Small intestine (tissue), 7 donors: ENCODE results near the gene WNT8B. TPM values are rescaled to one million over a fixed set of nuclear protein-coding genes. Genes with fewer than 3 reads are reported as not detected.

Experiments
- DNase-seq, 2 donors: peaks; one replicate each; pipeline versions ENCODE4 v3.0.0 to v3.0.0-alpha.2; 2013
- FAIRE-seq: peaks from 2 replicates; lab custom pipeline; 2012; peaks lifted over from hg19 to GRCh38; lab: Jason Lieb, UNC
- H3K27ac ChIP-seq, 3 donors: one replicate each; pipeline ENCODE4 v1.5.1; 2013; ENCODE audit warnings: low read length in 2 of 3, mild to moderate bottlenecking in 2 of 3, control low read depth in 1 of 3, inconsistent platforms in 1 of 3, low read depth in 1 of 3, moderate library complexity in 1 of 3
- H3K27me3 ChIP-seq, 3 donors: one replicate each; pipeline ENCODE4 v1.6.1; 2013; ENCODE audit warnings: low read length in 3 of 3, inconsistent platforms in 1 of 3; ENCODE audit not compliant: control insufficient read depth in 3 of 3, insufficient read depth in 3 of 3
- H3K36me3 ChIP-seq, 3 donors: one replicate each; pipeline ENCODE4 v1.6.1; 2013; ENCODE audit warnings: low read length in 3 of 3, inconsistent platforms in 1 of 3, low read depth in 1 of 3, mild to moderate bottlenecking in 1 of 3, moderate library complexity in 1 of 3; ENCODE audit not compliant: control insufficient read depth in 3 of 3, insufficient read depth in 2 of 3
- H3K4me1 ChIP-seq, 3 donors: one replicate each; pipeline ENCODE4 v1.6.1; 2013; ENCODE audit warnings: low read length in 2 of 3, inconsistent platforms in 1 of 3, low read depth in 1 of 3, mild to moderate bottlenecking in 1 of 3, moderate library complexity in 1 of 3; ENCODE audit not compliant: control insufficient read depth in 3 of 3, insufficient read depth in 2 of 3
- H3K4me3 ChIP-seq, 3 donors: one replicate each; pipeline ENCODE4 v1.5.1; 2013; ENCODE audit warnings: low read length in 3 of 3, control low read depth in 1 of 3, inconsistent platforms in 1 of 3, low read depth in 1 of 3, mild to moderate bottlenecking in 1 of 3, moderate library complexity in 1 of 3
- H3K9me3 ChIP-seq, 2 donors: one replicate each; pipeline ENCODE4 v1.6.1; 2013; ENCODE audit warnings: low read depth in 1 of 2, low read length in 1 of 2; ENCODE audit not compliant: control insufficient read depth in 2 of 2, insufficient read depth in 1 of 2
- WGBS, 3 donors: extraction: QIAGEN DNeasy Blood & Tissue Kit; methylation state at CpG; one replicate each; pipeline ENCODE4 v1.1.7; 2013; 5-methylcytosine and 5-hydroxymethylcytosine counted together
- polyA plus RNA-seq, 4 donors: library from polyadenylated mRNA; stranded (reverse) in 3 of 4; unstranded in 1 of 4; fragments of 200-250 nt in 3 of 4; fragments of 120-200 nt in 1 of 4; gene quantifications; one replicate each; pipeline versions ENCODE4 v1.2.1 to v1.2.3, GENCODE V29; 2013
- donor health status: healthy with polysubstance abuse.
- donor health status: control.
- donor health status: control.
- donor health status: Bipolar disorder and iron deficiency.
- donor health status: healthy.

WNT8B gene
- polyA plus RNA-seq, 4 donors: 0.10 TPM; not detected in 3

DNA sequence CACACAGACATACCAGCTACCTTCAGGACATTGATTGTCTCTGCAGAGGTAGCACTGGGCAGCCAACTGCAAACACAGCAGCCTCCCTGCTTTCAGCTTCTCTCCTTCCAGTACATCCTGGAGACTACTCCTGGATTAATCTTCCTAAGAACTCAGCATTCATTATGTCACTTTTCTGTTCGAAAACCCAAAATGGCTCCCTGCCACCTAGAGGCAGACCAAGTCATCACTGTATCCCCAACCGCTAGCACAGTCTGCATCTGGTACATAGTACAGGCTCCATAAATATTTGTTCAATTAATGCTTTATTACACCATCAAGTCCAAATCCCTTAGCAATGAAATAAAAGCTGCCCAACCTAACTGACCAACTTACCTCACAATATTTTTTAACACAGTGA is 61.8 kb downstream of the WNT8B start:
- Histone ChIP-seq H3K9me3 (no peaks in the 10 kb centered on the region), H3K4me1 (peaks cover 0 to 2% (median 0%) of the 10 kb centered on the region in 3 donors), H3K36me3 (peaks cover 2 to 40% (median 11%) of the 10 kb centered on the region in 3 donors), H3K27ac (no peak overlapping the region), H3K27me3 (peaks cover 0 to 6% (median 0%) of the 10 kb centered on the region in 3 donors), H3K4me3 (no peak overlapping the region)
- FAIRE-seq: no peak
- WGBS, 3 donors: 79 to 95% (median 90%) methylated on average over 2 of the region's 2 CpGs
- DNase-seq: no peak

DNA sequence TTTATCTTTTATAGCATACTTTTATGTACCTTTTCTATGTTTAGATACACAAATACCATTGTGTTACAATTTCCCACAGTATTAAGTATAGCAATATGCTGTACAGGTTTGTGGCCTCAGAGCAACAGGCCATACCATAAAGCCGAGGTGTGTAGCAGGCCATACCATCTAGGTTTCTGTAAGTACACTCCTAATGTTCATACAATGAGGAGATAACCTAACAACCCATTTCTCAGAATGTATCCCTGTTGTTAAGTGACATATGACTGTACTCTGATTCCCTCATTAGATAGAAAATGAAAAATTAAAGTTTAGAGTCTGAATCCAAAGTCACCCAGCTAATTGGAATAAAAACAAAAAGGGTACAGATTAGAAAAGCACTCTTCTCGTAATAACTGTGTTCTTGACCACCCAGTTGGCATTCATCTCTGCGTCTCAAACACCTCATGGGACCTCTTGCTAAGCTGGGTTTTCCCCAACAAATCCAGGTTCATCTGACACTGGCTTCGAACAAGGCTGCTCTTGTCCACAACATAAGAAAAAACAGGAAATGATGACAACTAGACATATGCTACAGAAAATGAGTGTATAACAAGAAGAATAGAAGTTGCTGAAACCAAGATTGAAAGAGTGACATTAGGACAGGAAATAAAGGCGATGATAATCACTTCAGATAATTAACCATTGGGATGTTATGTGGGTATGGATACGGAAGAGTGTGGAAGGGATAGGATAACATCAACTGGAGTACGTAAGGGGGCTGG is 65.5 kb downstream of the WNT8B start:
- H3K27ac ChIP-seq: no peak overlapping the region
- peaks cover 0 to 5% (median 2%) of the 10 kb centered on the region in 3 donors for H3K4me1 ChIP-seq
- no peaks in the 10 kb centered on the region for H3K27me3 ChIP-seq
- peak overlapping the region in 2 of 3 donors; percentile 68 to 90 for H3K4me3 ChIP-seq
- FAIRE-seq (no peak), DNase-seq (no peak)
- peaks cover 2 to 35% (median 11%) of the 10 kb centered on the region in 3 donors for H3K36me3 ChIP-seq
- WGBS, 3 donors: 44 to 52% (median 47%) methylated on average over 7 of the region's 7 CpGs
- no peaks in the 10 kb centered on the region for H3K9me3 ChIP-seq

GRCh38 chr10:100528921-100529474 is 66.2 kb downstream of the WNT8B start:
- Histone ChIP-seq H3K36me3 (peaks cover 2 to 31% (median 11%) of the 10 kb centered on the region in 3 donors), H3K27ac (peak overlapping the region; percentile 27 to 76 (median 52)), H3K27me3 (no peaks in the 10 kb centered on the region), H3K4me3 (peak overlapping the region; percentile 68 to 90 (median 73)), H3K9me3 (no peaks in the 10 kb centered on the region), H3K4me1 (peaks cover 0 to 5% (median 2%) of the 10 kb centered on the region in 3 donors)
- DNase-seq: peak in 1 of 2 donors; percentile 36
- 1 to 2% (median 1%) methylated on average over 18 of the region's 18 CpGs for WGBS, 3 donors
- no peak for FAIRE-seq

DNA sequence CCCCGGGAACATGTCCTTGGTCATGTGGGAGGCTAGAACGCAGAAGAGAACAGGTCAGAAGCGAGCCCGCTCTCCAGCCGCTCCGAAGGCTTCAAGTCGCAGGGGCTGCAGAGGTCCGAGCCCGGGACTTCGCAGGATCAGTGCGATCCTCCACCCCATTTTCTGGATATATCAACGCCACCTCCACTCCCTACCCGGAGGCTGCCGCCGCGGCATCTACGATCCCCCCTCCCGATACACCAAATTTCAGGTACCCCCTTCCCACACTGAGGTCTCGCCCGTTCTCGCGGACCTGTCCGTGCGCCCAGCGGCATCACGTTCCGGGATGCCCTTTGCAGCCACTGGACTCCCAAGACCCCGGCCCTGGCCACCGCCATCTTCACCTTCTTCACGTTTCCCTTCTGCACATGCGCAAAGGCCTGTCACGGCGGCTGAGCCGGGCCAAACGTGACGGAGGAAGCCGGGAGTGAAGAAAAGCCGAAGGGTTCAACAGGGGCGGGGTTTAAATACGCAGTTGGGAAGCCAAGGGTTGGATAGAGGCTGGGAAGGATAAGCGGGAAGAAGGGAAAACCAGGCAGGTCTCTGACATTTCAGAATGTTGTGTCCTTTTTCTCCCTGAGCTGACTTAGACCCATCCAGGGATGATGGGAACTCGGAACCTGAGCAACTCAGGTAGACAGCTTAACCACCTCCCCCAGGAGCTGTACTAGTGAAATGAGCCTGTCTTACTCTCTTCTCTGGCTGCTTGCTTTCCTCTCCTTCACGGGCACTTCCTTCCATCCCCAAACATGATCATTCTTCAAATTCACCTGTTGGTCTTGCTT is 66.9 kb downstream of the WNT8B start, which contains the start of gene NDUFB8:
Gene NDUFB8 (minus strand): TSS at position 397 of the 824 bp plus-strand sequence. CDS start 20 bp downstream, at position 377.
- peak within 1 kb of the TSS; percentile 27 to 76 (median 52) for H3K27ac ChIP-seq
- H3K36me3 ChIP-seq: peaks cover 2 to 24% (median 11%) of the 10 kb centered on the region in 3 donors
- FAIRE-seq: no peak
- no peaks in the 10 kb centered on the region for H3K27me3 ChIP-seq
- peak; percentile 94 to 96 for DNase-seq
- peaks cover 0 to 5% (median 2%) of the 10 kb centered on the region in 3 donors for H3K4me1 ChIP-seq
- H3K4me3 ChIP-seq: peak within 1 kb of the TSS; percentile 68 to 90 (median 73)
- WGBS, 3 donors: 0 to 1% (median 1%) methylated on average over 42 to 43 of the region's 43 CpGs
- H3K9me3 ChIP-seq: no peaks in the 10 kb centered on the region

DNA sequence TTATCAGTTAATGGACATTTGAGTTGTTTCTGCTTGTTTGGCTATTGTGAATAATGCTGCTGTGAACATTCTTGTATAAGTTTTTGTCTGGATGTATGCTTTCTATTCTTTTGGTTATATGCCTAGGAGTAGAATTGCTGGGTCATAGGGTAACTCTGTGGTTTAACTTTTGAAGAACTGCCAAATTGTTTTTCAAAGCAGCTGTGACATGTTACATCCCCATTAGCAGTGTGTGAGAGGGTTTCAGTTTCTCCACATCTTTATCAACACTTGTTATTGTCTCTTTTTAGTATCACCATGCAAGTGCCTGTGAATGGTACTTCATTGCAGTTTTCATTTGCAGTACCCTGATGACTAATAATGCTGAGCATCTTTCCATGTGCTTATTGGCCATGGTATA is 69.0 kb downstream of the WNT8B start:
- no peaks in the 10 kb centered on the region for H3K9me3 ChIP-seq
- DNase-seq: no peak
- FAIRE-seq: no peak

More for the DNA sequence above, 69.0 kb downstream of the WNT8B start:
- H3K27me3 ChIP-seq: no peaks in the 10 kb centered on the region
- no peak overlapping the region for H3K4me3 ChIP-seq
- no peak overlapping the region for H3K27ac ChIP-seq
- H3K36me3 ChIP-seq: peaks cover 0 to 9% (median 2%) of the 10 kb centered on the region in 3 donors
- peaks cover 4 to 15% (median 7%) of the 10 kb centered on the region in 3 donors for H3K4me1 ChIP-seq

Other genes starting within 250 kb of the WNT8B start
- 10 to 100 TPM; 11.9 to 18.3 (median 14.1) TPM for gene CHUK, start 233.4 kb upstream of the WNT8B start, polyA plus RNA-seq
- gene CWF19L1, start 195.4 kb upstream of the WNT8B start, polyA plus RNA-seq: 10 to 100 TPM; 10.5 to 22.3 (median 18.8) TPM
- gene BLOC1S2, start 176.3 kb upstream of the WNT8B start, polyA plus RNA-seq: 10 to 100 TPM; 33.3 to 47.6 (median 38.3) TPM
- under 1 TPM in 3 of 4 donors, not detected in 1; 0.10 to 0.27 (median 0.19) TPM for gene PKD2L1, start 132.8 kb upstream of the WNT8B start, polyA plus RNA-seq
- 100 to 1,000 TPM in 1 of 4 donors, 10 to 100 TPM in 3; 14.8 to 144 (median 22.2) TPM for gene SCD, start 115.8 kb upstream of the WNT8B start, polyA plus RNA-seq
- 10 to 100 TPM in 2 of 4 donors, 1 to 10 TPM in 2; 4.4 to 18.6 (median 10.3) TPM for gene SEC31B, start 56.9 kb downstream of the WNT8B start, polyA plus RNA-seq
- gene NDUFB8, start 66.9 kb downstream of the WNT8B start, polyA plus RNA-seq: 100 to 1,000 TPM; 186 to 484 (median 406) TPM
- gene HIF1AN, start 72.9 kb downstream of the WNT8B start, polyA plus RNA-seq: 10 to 100 TPM in 1 of 4 donors, 1 to 10 TPM in 3; 4.2 to 30.5 (median 6.3) TPM